Esophagus squamous epithelium (tissue), 4 donors: Measurements from ENCODE around the gene TPRKB.

Source experiments
- CTCF ChIP-seq, 6 experiments: fragments of 450-650 bp in 4 of 6; fragments of 200-600 bp in 2 of 6; sonication (generic) in 2 of 6; IDR thresholded peaks; one replicate each; pipeline ENCODE4 v1.5.1; 2016 to 2019; ENCODE audit warnings: antibody characterized with exemption in 6 of 6, mild to moderate bottlenecking in 4 of 6, moderate library complexity in 4 of 6
- POLR2A ChIP-seq, 4 donors: fragments of 450-650 bp; IDR thresholded peaks; one replicate each; pipeline ENCODE4 v1.6.1; 2017; ENCODE audit warnings: antibody characterized with exemption in 4 of 4, mild to moderate bottlenecking in 4 of 4, moderate library complexity in 3 of 4

- TF ChIP-seq CTCF (IDR thresholded peaks at IDR 0.05) (no peak), POLR2A (IDR thresholded peaks at IDR 0.05) (no peak)
Observed at GRCh38 chr2:73704285-73704684, 32.9 kb downstream of the TPRKB start.
